Gastroesophageal sphincter (tissue), 4 donors: ENCODE measurements around the gene PALM3. TPM values are rescaled to one million over a fixed set of nuclear protein-coding genes. Genes with fewer than 3 reads are reported as not detected.

ENCODE experiments used
- ATAC-seq: fragments of 150-250 bp; one replicate; pipeline ENCODE4 v1.9.1; 2016; ENCODE audit warnings: mild to moderate bottlenecking, moderate library complexity
- H3K27ac ChIP-seq, 4 donors: fragments of 200-600 bp; sonication (generic) in 3 of 4; 1 replicate in 3 of 4; 2 replicates in 1 of 4; pipeline ENCODE4 v1.5.1; 2016 to 2019
- H3K27me3 ChIP-seq: fragments of 200-600 bp; sonication (generic); one replicate; pipeline ENCODE4 v1.5.1; 2019
- H3K36me3 ChIP-seq, 2 donors: fragments of 200-600 bp; sonication (generic); one replicate each; pipeline ENCODE4 v1.5.1; 2019; ENCODE audit warnings: control low read depth in 1 of 2
- H3K4me1 ChIP-seq, 3 donors: fragments of 200-600 bp; sonication (generic); 1 replicate in 2 of 3; 2 replicates in 1 of 3; pipeline ENCODE4 v1.5.1; 2016 to 2019; ENCODE audit warnings: control low read depth in 2 of 3
- H3K4me3 ChIP-seq, 2 donors: fragments of 200-600 bp; sonication (generic); one replicate each; pipeline ENCODE4 v1.5.1; 2019; ENCODE audit warnings: mild to moderate bottlenecking in 1 of 2, moderate library complexity in 1 of 2
- H3K9me3 ChIP-seq, 3 donors: fragments of 200-600 bp; sonication (generic); one replicate each; pipeline ENCODE4 v1.5.1; 2017 to 2019; ENCODE audit warnings: control low read depth in 2 of 3
- EP300 ChIP-seq: sonication (generic); formaldehyde crosslinking; IDR thresholded peaks from one replicate; pipeline ENCODE4 v1.6.1; 2017; ENCODE audit warnings: antibody characterized with exemption, mild to moderate bottlenecking
- POLR2A ChIP-seq, 2 donors: fragments of 450-650 bp; IDR thresholded peaks; one replicate each; pipeline ENCODE4 v1.6.1; 2017; ENCODE audit warnings: antibody characterized with exemption in 2 of 2, mild to moderate bottlenecking in 2 of 2, moderate library complexity in 1 of 2
- POLR2AphosphoS5 ChIP-seq: sonication (generic); formaldehyde crosslinking; IDR thresholded peaks from one replicate; pipeline ENCODE4 v1.6.1; 2017; ENCODE audit warnings: antibody characterized with exemption
- WGBS, 2 donors: methylation state at CpG; one replicate each; pipeline ENCODE4 v1.1.5; 2018; ENCODE audit warnings: low coverage in 1 of 2; 5-methylcytosine and 5-hydroxymethylcytosine counted together
- total RNA-seq, 4 donors: library from RNA; depleted of rRNA; stranded (reverse); fragments of >200 nt; gene quantifications; one replicate each; pipeline ENCODE4 v1.1.0, GENCODE V29; 2016
- TF ChIP-seq, protein P1 (sequence below), 4 experiments: fragments of 200-600 bp in 2 of 4; fragments of 450-650 bp in 2 of 4; sonication (generic) in 1 of 4; IDR thresholded peaks; one replicate each; pipeline ENCODE4 v1.5.1; 2017 to 2019; ENCODE audit warnings: antibody characterized with exemption in 4 of 4, mild to moderate bottlenecking in 2 of 4, moderate library complexity in 2 of 4

Gene PALM3
- total RNA-seq, 4 donors from 2014 or later = not detected

GRCh38 chr19:14066134-14066533, 4.3 kb upstream of the PALM3 start:
- H3K4me1 ChIP-seq = no peaks in the 10 kb centered on the region
- no peak for ATAC-seq
- H3K9me3 ChIP-seq = no peaks in the 10 kb centered on the region
- TF ChIP-seq POLR2A (IDR thresholded peaks at IDR 0.05) (no peak), EP300 (no peak), POLR2AphosphoS5 (no peak)
- TF ChIP-seq, protein P1, sequence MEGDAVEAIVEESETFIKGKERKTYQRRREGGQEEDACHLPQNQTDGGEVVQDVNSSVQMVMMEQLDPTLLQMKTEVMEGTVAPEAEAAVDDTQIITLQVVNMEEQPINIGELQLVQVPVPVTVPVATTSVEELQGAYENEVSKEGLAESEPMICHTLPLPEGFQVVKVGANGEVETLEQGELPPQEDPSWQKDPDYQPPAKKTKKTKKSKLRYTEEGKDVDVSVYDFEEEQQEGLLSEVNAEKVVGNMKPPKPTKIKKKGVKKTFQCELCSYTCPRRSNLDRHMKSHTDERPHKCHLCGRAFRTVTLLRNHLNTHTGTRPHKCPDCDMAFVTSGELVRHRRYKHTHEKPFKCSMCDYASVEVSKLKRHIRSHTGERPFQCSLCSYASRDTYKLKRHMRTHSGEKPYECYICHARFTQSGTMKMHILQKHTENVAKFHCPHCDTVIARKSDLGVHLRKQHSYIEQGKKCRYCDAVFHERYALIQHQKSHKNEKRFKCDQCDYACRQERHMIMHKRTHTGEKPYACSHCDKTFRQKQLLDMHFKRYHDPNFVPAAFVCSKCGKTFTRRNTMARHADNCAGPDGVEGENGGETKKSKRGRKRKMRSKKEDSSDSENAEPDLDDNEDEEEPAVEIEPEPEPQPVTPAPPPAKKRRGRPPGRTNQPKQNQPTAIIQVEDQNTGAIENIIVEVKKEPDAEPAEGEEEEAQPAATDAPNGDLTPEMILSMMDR (IDR thresholded peaks at IDR 0.05) = no peak
- H3K36me3 ChIP-seq = no peaks in the 10 kb centered on the region
- H3K27me3 ChIP-seq = peaks cover 21% of the 10 kb centered on the region
- no peak overlapping the region for H3K27ac ChIP-seq
- no peak overlapping the region for H3K4me3 ChIP-seq
- 51 to 60% methylated on average over 2 of the region's 2 CpGs for WGBS, 2 donors

DNA sequence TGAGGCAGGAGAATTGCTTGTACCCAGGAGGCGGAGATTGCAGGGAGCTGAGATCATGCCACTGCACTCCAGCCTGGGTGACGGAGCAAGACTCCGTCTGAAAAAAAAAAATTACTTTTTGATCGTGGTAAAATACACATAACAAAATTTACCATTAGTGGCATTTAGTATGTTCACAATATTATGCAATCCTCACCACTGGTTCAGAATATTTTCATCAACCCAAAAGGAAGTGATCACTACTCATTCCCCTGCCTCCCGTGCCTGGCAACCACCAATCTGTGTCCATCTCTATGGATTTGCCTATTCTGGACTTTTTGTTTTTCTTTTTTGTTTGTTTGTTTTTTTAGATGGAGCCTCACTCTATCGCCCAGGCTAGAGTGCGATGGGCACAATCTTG, 1.2 kb upstream of the PALM3 start:
- TF ChIP-seq POLR2AphosphoS5 = no peak
- no peak for TF ChIP-seq EP300
- TF ChIP-seq POLR2A (IDR thresholded peaks at IDR 0.05) = no peak
- WGBS, 2 donors = 56 to 79% methylated on average over 5 to 7 of the region's 7 CpGs
- Histone ChIP-seq H3K27ac (no peak overlapping the region), H3K4me1 (peaks cover 0 to 15% (median 2%) of the 10 kb centered on the region in 3 donors), H3K4me3 (no peak overlapping the region), H3K36me3 (no peaks in the 10 kb centered on the region), H3K27me3 (peaks cover 51% of the 10 kb centered on the region), H3K9me3 (no peaks in the 10 kb centered on the region)
- no peak for ATAC-seq

DNA sequence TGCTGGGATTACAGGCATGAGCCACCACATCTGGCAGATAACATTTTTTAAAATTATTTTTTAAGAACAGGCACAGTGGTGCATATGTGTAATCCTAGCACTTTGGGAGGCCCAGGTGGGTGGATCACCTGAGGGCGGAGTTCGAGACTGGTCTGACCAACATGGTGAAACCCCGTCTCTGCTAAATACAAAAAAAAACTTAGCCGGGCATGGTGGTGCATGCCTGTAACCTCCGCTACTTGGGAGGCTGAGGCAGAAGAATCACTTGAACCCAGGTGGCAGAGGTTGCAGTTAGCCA, 631 bp upstream of the PALM3 start:
- peaks cover 57% of the 10 kb centered on the region for H3K27me3 ChIP-seq
- peaks cover 0 to 21% (median 7%) of the 10 kb centered on the region in 3 donors for H3K4me1 ChIP-seq
- ATAC-seq = no peak
- 90% methylated on average over 2 of the region's 5 CpGs; no CpG with 5 or more reads in 1 of the 2 donors for WGBS, 2 donors
- H3K4me3 ChIP-seq = no peak overlapping the region
- H3K9me3 ChIP-seq = no peaks in the 10 kb centered on the region
- H3K27ac ChIP-seq = no peak overlapping the region
- TF ChIP-seq EP300 (no peak), POLR2AphosphoS5 (no peak), POLR2A (IDR thresholded peaks at IDR 0.05) (no peak)
- TF ChIP-seq, protein P1 (IDR thresholded peaks at IDR 0.05) = no peak
- H3K36me3 ChIP-seq = no peaks in the 10 kb centered on the region

- ATAC-seq = no peak
- TF ChIP-seq, protein P1 (IDR thresholded peaks at IDR 0.05) = no peak
- TF ChIP-seq POLR2AphosphoS5 (no peak), EP300 (no peak), POLR2A (IDR thresholded peaks at IDR 0.05) (no peak)
- Histone ChIP-seq H3K36me3 (no peaks in the 10 kb centered on the region), H3K4me3 (no peak overlapping the region), H3K4me1 (peaks cover 0 to 28% (median 10%) of the 10 kb centered on the region in 3 donors), H3K9me3 (no peaks in the 10 kb centered on the region), H3K27ac (no peak overlapping the region), H3K27me3 (peaks cover 61% of the 10 kb centered on the region)
- WGBS, 2 donors = 36 to 60% methylated on average over 4 to 7 of the region's 9 CpGs
Measured at GRCh38 chr19:14061081-14061749, 661 bp downstream of the PALM3 start.

- 39% methylated on average over 3 of the region's 8 CpGs; no CpG with 5 or more reads in 1 of the 2 donors for WGBS, 2 donors
- H3K4me1 ChIP-seq = peaks cover 0 to 28% (median 10%) of the 10 kb centered on the region in 3 donors
Measured at GRCh38 chr19:14059652-14060155, 2.2 kb downstream of the PALM3 start.

More at GRCh38 chr19:14059652-14060155, 2.2 kb downstream of the PALM3 start:
- H3K36me3 ChIP-seq = no peaks in the 10 kb centered on the region
- H3K9me3 ChIP-seq = no peaks in the 10 kb centered on the region
- TF ChIP-seq, protein P1 (IDR thresholded peaks at IDR 0.05) = no peak
- TF ChIP-seq POLR2AphosphoS5 (no peak), POLR2A (IDR thresholded peaks at IDR 0.05) (no peak), EP300 (no peak)
- H3K27me3 ChIP-seq = peaks cover 61% of the 10 kb centered on the region
- ATAC-seq = no peak
- no peak overlapping the region for H3K4me3 ChIP-seq
- H3K27ac ChIP-seq = no peak overlapping the region
